K562 (cell line): Measurements from ENCODE around the gene STX1A. TPM values are rescaled to one million over a fixed set of nuclear protein-coding genes. Genes with fewer than 3 reads are reported as not detected.

Experiments used
- CEBPB ChIP-seq: fragments of 450-650 bp; IDR thresholded peaks from 2 replicates; pipeline ENCODE4 v1.6.1; 2016; ENCODE audit warnings: missing genetic modification characterization, missing compliant biosample characterization
- CLOCK ChIP-seq: fragments of 250-450 bp; sonication (Bioruptor Pico); IDR thresholded peaks from 2 replicates; pipeline ENCODE4 v1.4.0; 2020; ENCODE audit warnings: mild to moderate bottlenecking, moderate library complexity, borderline replicate concordance
- EP400 ChIP-seq: fragments of 450-650 bp; IDR thresholded peaks from 2 replicates; pipeline ENCODE4 v1.6.1; 2017; ENCODE audit warnings: antibody characterized with exemption, mild to moderate bottlenecking, moderate library complexity
- HDAC2 ChIP-seq: fragments of 450-650 bp; IDR thresholded peaks from 2 replicates; pipeline ENCODE4 v1.6.1; 2016; ENCODE audit warnings: mild to moderate bottlenecking
- KLF10 ChIP-seq: fragments of 250-450 bp; sonication (Bioruptor Pico); IDR thresholded peaks from 2 replicates; pipeline ENCODE4 v1.6.1; 2021; ENCODE audit warnings: matching md5 sums
- MYC ChIP-seq, 2 experiments: fragments of 250-450 bp in 1 of 2; sonication (Bioruptor Pico) in 1 of 2; IDR thresholded peaks; 2 replicates each; pipeline versions ENCODE4 v1.5.1 to v1.6.1; 2012 to 2021; ENCODE audit warnings: low read depth in 2 of 2, borderline replicate concordance in 1 of 2, improper control_type of control experiment in 1 of 2, low read length in 1 of 2, mild to moderate bottlenecking in 1 of 2, moderate library complexity in 1 of 2
- NR0B1 ChIP-seq: fragments of 450-650 bp; IDR thresholded peaks from one replicate; pipeline ENCODE4 v1.6.1; 2018; ENCODE audit warnings: mild to moderate bottlenecking, moderate library complexity; ENCODE audit not compliant: partially characterized antibody
- PKNOX1 ChIP-seq: fragments of 450-650 bp; IDR thresholded peaks from 2 replicates; pipeline ENCODE4 v1.6.1; 2016
- RNF219 ChIP-seq: fragments of 250-450 bp; sonication (Bioruptor Pico); IDR thresholded peaks from 2 replicates; pipeline ENCODE4 v1.5.0; 2022; ENCODE audit warnings: mild to moderate bottlenecking
- SIRT6 ChIP-seq: IDR thresholded peaks from one replicate; pipeline ENCODE4 v1.6.1; 2012; ENCODE audit warnings: low read depth, mild to moderate bottlenecking, control low read depth, inconsistent platforms, low read length, moderate library complexity
- SIX5 ChIP-seq, 2 experiments: IDR thresholded peaks; 2 replicates each; pipeline ENCODE4 v1.6.1; 2011; ENCODE audit warnings: low read length in 2 of 2, borderline replicate concordance in 1 of 2, low read depth in 1 of 2, mild to moderate bottlenecking in 1 of 2, moderate library complexity in 1 of 2; ENCODE audit not compliant: insufficient read depth in 1 of 2
- SMAD3 ChIP-seq: fragments of 450-650 bp; formaldehyde crosslinking; conservative IDR thresholded peaks from 2 replicates; pipeline ENCODE4 v1.4.0; 2020; ENCODE audit warnings: mild to moderate bottlenecking
- SPI1 ChIP-seq: IDR thresholded peaks from 2 replicates; pipeline ENCODE4 v1.6.1; 2011; ENCODE audit warnings: low read depth, low read length, control low read depth, borderline replicate concordance
- USF1 ChIP-seq: sonication (generic); formaldehyde crosslinking; IDR thresholded peaks from 2 replicates; pipeline ENCODE4 v1.9.0; 2022; ENCODE audit warnings: mild to moderate bottlenecking, missing genetic modification reagents
- XRCC5 ChIP-seq: fragments of 200-400 bp; formaldehyde crosslinking; IDR thresholded peaks from 2 replicates; pipeline ENCODE4 v1.6.1; 2017; ENCODE audit warnings: low read depth, mild to moderate bottlenecking, low read length
- ZC3H8 ChIP-seq: fragments of 450-650 bp; IDR thresholded peaks from 2 replicates; pipeline ENCODE4 v1.6.1; 2017
- ZNF12 ChIP-seq: sonication (generic); formaldehyde crosslinking; IDR thresholded peaks from 2 replicates; pipeline ENCODE4 v1.4.0; 2020; ENCODE audit warnings: mild to moderate bottlenecking, missing genetic modification reagents
- ZNF184 ChIP-seq: sonication (generic); formaldehyde crosslinking; IDR thresholded peaks from 2 replicates; pipeline ENCODE4 v1.5.0; 2020; ENCODE audit warnings: missing genetic modification reagents
- ZNF232 ChIP-seq: sonication (generic); formaldehyde crosslinking; IDR thresholded peaks from 2 replicates; pipeline ENCODE4 v1.8.0; 2022; ENCODE audit warnings: mild to moderate bottlenecking, missing genetic modification reagents
- ZNF75A ChIP-seq: fragments of 450-650 bp; formaldehyde crosslinking; IDR thresholded peaks from 2 replicates; pipeline ENCODE4 v1.4.0; 2020; ENCODE audit warnings: mild to moderate bottlenecking
- polyA plus RNA-seq, 8 experiments: library from polyadenylated mRNA; depleted of rRNA in 4 of 8; stranded (reverse) in 5 of 8; unstranded in 3 of 8; fragments of >200 nt; fragmentation: Nextera tagmentation in 2 of 8; fragmentation: Illumina TruSeq in 1 of 8; extraction: Ambion mirVana in 2 of 8; extraction: Trizol in 1 of 8; gene quantifications; 2 replicates each; pipeline versions ENCODE4 v1.2.1 to v1.2.3, GENCODE V29; 2011 to 2014; ENCODE audit warnings: inconsistent platforms in 1 of 8, missing spikeins in 1 of 8
- total RNA-seq, 7 experiments: library from RNA; depleted of rRNA in 6 of 7; stranded (reverse); fragments of >200 nt in 6 of 7; fragmentation: Illumina TruSeq in 2 of 7; extraction: Trizol in 2 of 7; gene quantifications; 2 replicates each; pipeline versions ENCODE4 v1.2.1 to v1.2.3, GENCODE V29; 2011 to 2021; ENCODE audit warnings: low replicate concordance in 1 of 7

STX1A gene
- total and polyA plus RNA-seq, 9 of the 15 experiments (the other 6 are each of a cell fraction or from before 2014, with no cell fraction given), result 0.04 to 15.1 (median 6.3) TPM

GRCh38 chr7:73715648-73716317, 3.7 kb downstream of the STX1A start (continued):
- TF ChIP-seq USF1 (CRISPR knock-in tag), result no peak
- TF ChIP-seq KLF10 (CRISPR knock-in tag), result no peak
- no peak for TF ChIP-seq SMAD3 (CRISPR knock-in tag)
- TF ChIP-seq SIX5 (IDR thresholded peaks at IDR 0.05; ENCODE audit: borderline replicate concordance in 1 of 2, insufficient read depth in 1 of 2, low read depth in 1 of 2, low read length in 2 of 2), result no peak
- no peak for TF ChIP-seq ZNF75A (CRISPR knock-in tag)
- peak; percentile 60; the same call in 1 of the 2 replicates for TF ChIP-seq CLOCK (CRISPR knock-in tag)
- TF ChIP-seq HDAC2, result peak; percentile 83
- TF ChIP-seq RNF219 (CRISPR knock-in tag), result no peak
- TF ChIP-seq MYC (IDR thresholded peaks at IDR 0.05; ENCODE audit: low read depth, low read length), result peak; percentile 70
- TF ChIP-seq MYC (CRISPR knock-in tag; IDR thresholded peaks at IDR 0.05; ENCODE audit: borderline replicate concordance, low read depth), result no peak
- TF ChIP-seq ZNF184 (CRISPR knock-in tag), result no peak
- no peak for TF ChIP-seq ZC3H8
- no peak for TF ChIP-seq ZNF12 (CRISPR knock-in tag)
- TF ChIP-seq ZNF232 (CRISPR knock-in tag), result no peak
- TF ChIP-seq CEBPB (tag), result no peak
- TF ChIP-seq XRCC5, result peak; percentile 75; the same call in 1 of the 2 replicates
- no peak for TF ChIP-seq SIRT6
- no peak for TF ChIP-seq SPI1
- TF ChIP-seq NR0B1, result no peak
- no peak; the same call in 1 of the 2 replicates for TF ChIP-seq EP400
- no peak for TF ChIP-seq PKNOX1
